ENCODE measurements around the gene HEY2.

DNA sequence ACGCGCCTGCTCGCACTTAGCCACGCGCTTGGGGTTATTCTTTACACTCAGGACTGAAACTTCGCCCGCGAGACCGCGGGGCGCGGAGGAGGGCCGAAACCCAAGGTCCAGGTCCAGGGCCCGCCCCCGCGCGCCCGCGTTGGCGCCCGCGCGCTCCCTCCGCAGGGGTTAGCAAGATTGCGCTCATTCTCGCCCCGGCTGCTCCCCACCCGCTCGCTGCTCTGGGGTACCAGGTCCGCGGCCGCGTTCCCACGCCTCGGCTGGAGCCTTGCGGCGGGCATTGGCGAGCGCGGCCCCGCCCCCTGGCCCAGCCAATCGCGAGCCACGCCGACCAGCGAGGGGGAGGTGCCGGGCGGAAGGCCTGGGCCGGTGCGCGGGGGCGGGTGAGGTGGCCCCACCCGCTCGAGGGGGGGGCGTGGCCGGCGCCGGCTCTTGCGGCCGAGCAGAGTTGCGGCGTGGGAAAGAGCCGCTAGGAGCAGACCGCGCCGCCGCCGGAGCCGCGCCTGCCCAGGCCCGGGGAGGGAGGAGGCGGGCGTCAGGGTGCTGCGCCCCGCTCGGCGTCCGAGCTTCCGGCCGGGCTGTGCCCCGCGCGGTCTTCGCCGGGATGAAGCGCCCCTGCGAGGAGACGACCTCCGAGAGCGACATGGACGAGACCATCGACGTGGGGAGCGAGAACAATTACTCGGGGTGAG lies at the start of gene HEY2:
- TF ChIP-seq EZH2phosphoT487 (IDR thresholded peaks at IDR 0.05; ENCODE audit: low read length), result no peak
- no peak for TF ChIP-seq CTCF (IDR thresholded peaks at IDR 0.05; ENCODE audit: low read length)
